Uterus (tissue), 4 donors: ENCODE data around the gene CDON. TPM values are rescaled to one million over a fixed set of nuclear protein-coding genes. Genes with fewer than 3 reads are reported as not detected.

ENCODE experiments used
- DNase-seq, 2 donors: peaks; one replicate each; pipeline ENCODE4 v3.0.0-alpha.2; 2019 to 2020
- H3K27ac ChIP-seq, 2 donors: fragments of 200-600 bp; sonication (generic); 1 replicate in 1 of 2; 2 replicates in 1 of 2; pipeline ENCODE4 v1.5.1; 2016 to 2018
- H3K27me3 ChIP-seq, 2 donors: fragments of 200-600 bp; sonication (generic); one replicate each; pipeline ENCODE4 v1.5.1; 2018 to 2019; ENCODE audit warnings: control low read depth in 1 of 2
- H3K36me3 ChIP-seq, 2 donors: fragments of 200-600 bp; sonication (generic); one replicate each; pipeline ENCODE4 v1.5.1; 2019; ENCODE audit warnings: control low read depth in 1 of 2
- H3K4me1 ChIP-seq, 2 donors: fragments of 200-600 bp; sonication (generic); one replicate each; pipeline ENCODE4 v1.5.1; 2018 to 2019; ENCODE audit warnings: control low read depth in 1 of 2
- H3K4me3 ChIP-seq, 2 donors: fragments of 200-600 bp; sonication (generic); 1 replicate in 1 of 2; 2 replicates in 1 of 2; pipeline ENCODE4 v1.5.1; 2018 to 2019; ENCODE audit warnings: mild to moderate bottlenecking in 1 of 2
- H3K9me3 ChIP-seq, 2 donors: fragments of 200-600 bp; sonication (generic); one replicate each; pipeline ENCODE4 v1.5.1; 2019; ENCODE audit warnings: control low read depth in 1 of 2
- CTCF ChIP-seq, 4 experiments: fragments of 200-600 bp in 2 of 4; fragments of 450-650 bp in 2 of 4; sonication (generic) in 2 of 4; IDR thresholded peaks; one replicate each; pipeline ENCODE4 v1.5.1; 2016 to 2019; ENCODE audit warnings: antibody characterized with exemption in 4 of 4, mild to moderate bottlenecking in 2 of 4, moderate library complexity in 1 of 4
- POLR2A ChIP-seq, 2 donors: fragments of 450-650 bp; IDR thresholded peaks; one replicate each; pipeline ENCODE4 v1.6.1; 2016; ENCODE audit warnings: antibody characterized with exemption in 2 of 2, mild to moderate bottlenecking in 1 of 2, moderate library complexity in 1 of 2
- intact Hi-C: fragments of 100-400 bp; cut with DNase I; formaldehyde crosslinking; loops from one replicate; pipeline ENCODE4 v1.15.1; 2023; ENCODE audit warnings: low total_unique reads
- total RNA-seq, 4 donors: library from RNA; depleted of rRNA in 3 of 4; stranded (reverse); fragments of >200 nt in 3 of 4; gene quantifications; one replicate each; pipeline versions ENCODE4 v1.1.0 to v1.2.4, GENCODE V29; 2014 to 2023
- donor health status: DM: yes; HTN: yes; CAD: no.

The CDON gene
- total RNA-seq, 4 donors from 2014 or later = 38.5 to 261 (median 213) TPM

- Histone ChIP-seq H3K36me3 (no peaks in the 10 kb centered on the region), H3K4me1 (peaks cover 17 to 18% of the 10 kb centered on the region in 2 donors)
- intact Hi-C loops = loop anchor here (10.0 kb wide), 1 partner anchor 116 kb away; the partner anchor contains the start of gene CDON
Observed at GRCh38 chr11:125948278-125949051, 114.2 kb downstream of the CDON start.

GRCh38 chr11:125947419-125948277, 115.0 kb downstream of the CDON start:
- TF ChIP-seq POLR2A (IDR thresholded peaks at IDR 0.05) (no peak), CTCF (IDR thresholded peaks at IDR 0.05) (no peak)
- H3K27ac ChIP-seq = no peak overlapping the region
- intact Hi-C loops = loop anchor here (10.0 kb wide), 1 partner anchor 117 kb away; the partner anchor contains the start of gene CDON
- no peaks in the 10 kb centered on the region for H3K9me3 ChIP-seq
- DNase-seq = peak in 1 of 2 donors; percentile 12
- peaks cover 16 to 17% of the 10 kb centered on the region in 2 donors for H3K4me1 ChIP-seq
- no peaks in the 10 kb centered on the region for H3K36me3 ChIP-seq
- no peaks in the 10 kb centered on the region for H3K27me3 ChIP-seq
- no peak overlapping the region for H3K4me3 ChIP-seq

More at GRCh38 chr11:125948278-125949051, 114.2 kb downstream of the CDON start:
- H3K4me3 ChIP-seq = no peak overlapping the region
- TF ChIP-seq CTCF (IDR thresholded peaks at IDR 0.05) = no peak
- TF ChIP-seq POLR2A (IDR thresholded peaks at IDR 0.05) = no peak
- no peaks in the 10 kb centered on the region for H3K27me3 ChIP-seq
- H3K27ac ChIP-seq = no peak overlapping the region
- no peaks in the 10 kb centered on the region for H3K9me3 ChIP-seq
- peak in 1 of 2 donors; percentile 14 for DNase-seq

- TF ChIP-seq CTCF (IDR thresholded peaks at IDR 0.05) (no peak), POLR2A (IDR thresholded peaks at IDR 0.05) (no peak)
- no peak overlapping the region for H3K27ac ChIP-seq
- H3K27me3 ChIP-seq = no peaks in the 10 kb centered on the region
- peak in 1 of 2 donors; percentile 13 for DNase-seq
- H3K4me3 ChIP-seq = no peak overlapping the region
- intact Hi-C loops = loop anchor here (10.0 kb wide), 1 partner anchor 118 kb away; the partner anchor contains the start of gene CDON
- peaks cover 8 to 15% of the 10 kb centered on the region in 2 donors for H3K4me1 ChIP-seq
- no peaks in the 10 kb centered on the region for H3K36me3 ChIP-seq
- H3K9me3 ChIP-seq = no peaks in the 10 kb centered on the region
Observed at GRCh38 chr11:125946712-125947418, 115.8 kb downstream of the CDON start.

- TF ChIP-seq POLR2A (IDR thresholded peaks at IDR 0.05) (no peak), CTCF (IDR thresholded peaks at IDR 0.05) (no peak)
- H3K27me3 ChIP-seq = no peaks in the 10 kb centered on the region
- H3K27ac ChIP-seq = no peak within 1 kb of the TSS
- no peaks in the 10 kb centered on the region for H3K9me3 ChIP-seq
- H3K4me1 ChIP-seq = peaks cover 3 to 6% of the 10 kb centered on the region in 2 donors
- intact Hi-C loops = loop anchor here (10.0 kb wide), 1 partner anchor 119 kb away; the partner anchor contains the start of gene CDON
- no peaks in the 10 kb centered on the region for H3K36me3 ChIP-seq
- no peak within 1 kb of the TSS for H3K4me3 ChIP-seq
- peak in 1 of 2 donors; percentile 5 for DNase-seq
Observed at GRCh38 chr11:125945797-125946520, 116.7 kb downstream of the CDON start, which contains the start of gene VSIG10L2. Gene VSIG10L2 (plus strand): TSS chr11:125946044. CDS start chr11:125946056, 12 bp downstream.
